SK-N-SH (cell line): ENCODE measurements around the gene MYO10. TPM values are rescaled to one million over a fixed set of nuclear protein-coding genes. Genes with fewer than 3 reads are reported as not detected.

Experiments
- CTCF ChIA-PET: fragments of 300-600, 350-600 bp; formaldehyde crosslinking; extraction: SDS; loops from one replicate; lab custom pipeline; 2021; lab: Yijun Ruan, JAX
- POLR2A ChIA-PET: fragments of 350-600 bp; sonication (Branson Sonifier 250); formaldehyde crosslinking; extraction: SDS; loops from one replicate; lab custom pipeline; 2020; ENCODE audit warnings: antibody characterized with exemption, inconsistent platforms; lab: Yijun Ruan, JAX
- DNase-seq: peaks from one replicate; pipeline ENCODE4 v3.0.0; 2012
- H2AFZ ChIP-seq: fragments of 200-600 bp; sonication (generic); 2 replicates; pipeline ENCODE4 v1.8.1; 2016; ENCODE audit warnings: antibody characterized with exemption, mild to moderate bottlenecking, low read depth
- H3F3A ChIP-seq: fragments of 200-600 bp; sonication (generic); replicated peaks from 2 replicates; pipeline ENCODE3; 2016; ENCODE audit warnings: antibody characterized with exemption, mild to moderate bottlenecking; ENCODE audit not compliant: insufficient read depth
- H3K27ac ChIP-seq, 2 experiments: fragments of 200-500 bp in 1 of 2; fragments of 200-600 bp in 1 of 2; sonication (Bioruptor generic) in 1 of 2; sonication (generic), shearing (Covaris generic) in 1 of 2; 2 replicates each; pipeline versions ENCODE4 v1.5.1 to v1.6.1; 2014 to 2016; ENCODE audit warnings: low read depth in 2 of 2, inconsistent platforms in 1 of 2, low read length in 1 of 2, mild to moderate bottlenecking in 1 of 2, mixed read lengths in 1 of 2
- H3K27me3 ChIP-seq: fragments of 200-600 bp; sonication (generic), shearing (Covaris generic); 2 replicates; pipeline ENCODE4 v1.6.1; 2016; ENCODE audit warnings: mixed run types; ENCODE audit not compliant: insufficient read depth
- H3K36me3 ChIP-seq, 2 experiments: fragments of 200-500 bp in 1 of 2; fragments of 200-600 bp in 1 of 2; sonication (Bioruptor generic) in 1 of 2; sonication (generic) in 1 of 2; replicated peaks in 1 of 2; 2 replicates each; pipeline versions ENCODE3 to v1.5.1; 2014 to 2016; ENCODE audit warnings: low read length in 1 of 2, mild to moderate bottlenecking in 1 of 2; ENCODE audit not compliant: insufficient read depth in 2 of 2, control insufficient read depth in 1 of 2
- H3K4me1 ChIP-seq, 2 experiments: fragments of 200-500 bp in 1 of 2; fragments of 200-600 bp in 1 of 2; sonication (Bioruptor generic) in 1 of 2; sonication (generic), shearing (Covaris generic) in 1 of 2; 2 replicates each; pipeline versions ENCODE4 v1.5.1 to v1.6.1; 2014 to 2016; ENCODE audit warnings: low read depth in 1 of 2, low read length in 1 of 2, mixed run types in 1 of 2; ENCODE audit not compliant: insufficient read depth in 2 of 2, control insufficient read depth in 1 of 2
- H3K4me2 ChIP-seq: fragments of 200-600 bp; sonication (generic), shearing (Covaris generic); 2 replicates; pipeline ENCODE4 v1.6.1; 2017; ENCODE audit warnings: mixed run types
- H3K4me3 ChIP-seq, 2 experiments: fragments of 200-500 bp in 1 of 2; fragments of 200-600 bp in 1 of 2; sonication (Bioruptor generic) in 1 of 2; sonication (generic), shearing (Covaris generic) in 1 of 2; 2 replicates each; pipeline versions ENCODE4 v1.5.1 to v1.8.1; 2014 to 2016; ENCODE audit warnings: low read depth in 2 of 2, inconsistent platforms in 1 of 2, low read length in 1 of 2, mild to moderate bottlenecking in 1 of 2, mixed read lengths in 1 of 2, moderate library complexity in 1 of 2
- H3K79me2 ChIP-seq: fragments of 200-600 bp; sonication (generic); 2 replicates; pipeline ENCODE4 v1.8.1; 2017; ENCODE audit warnings: mild to moderate bottlenecking; ENCODE audit not compliant: insufficient read depth
- H3K9ac ChIP-seq: fragments of 200-600 bp; sonication (generic); 2 replicates; pipeline ENCODE4 v1.6.1; 2017; ENCODE audit warnings: mixed run types
- H3K9me2 ChIP-seq: fragments of 200-600 bp; sonication (generic); 2 replicates; pipeline ENCODE4 v1.6.1; 2017; ENCODE audit warnings: mixed run types
- H3K9me3 ChIP-seq: fragments of 200-600 bp; sonication (generic); 2 replicates; pipeline ENCODE4 v1.6.1; 2017; ENCODE audit warnings: mixed run types, mild to moderate bottlenecking, moderate library complexity
- H4K20me1 ChIP-seq: fragments of 200-600 bp; sonication (generic); 2 replicates; pipeline ENCODE4 v1.6.1; 2017; ENCODE audit warnings: mild to moderate bottlenecking, mixed run types; ENCODE audit not compliant: insufficient read depth
- CTCF ChIP-seq: fragments of 200-600 bp; sonication (generic); IDR thresholded peaks from 2 replicates; pipeline ENCODE4 v1.6.1; 2017; ENCODE audit warnings: antibody characterized with exemption, mild to moderate bottlenecking, moderate library complexity
- ELF1 ChIP-seq: IDR thresholded peaks from 2 replicates; pipeline ENCODE4 v1.4.0; 2012
- EP300 ChIP-seq, 2 experiments: IDR thresholded peaks; 2 replicates each; pipeline versions ENCODE4 v1.4.0 to v1.6.1; 2012; ENCODE audit warnings: borderline replicate concordance in 1 of 2, low read depth in 1 of 2, low read length in 1 of 2
- EZH2phosphoT487 ChIP-seq: fragments of 200-600 bp; sonication (generic); IDR thresholded peaks from 2 replicates; pipeline ENCODE4 v1.6.1; 2017; ENCODE audit warnings: low read depth, mixed run types, mild to moderate bottlenecking, antibody characterized with exemption, moderate library complexity, borderline replicate concordance
- FOSL2 ChIP-seq: IDR thresholded peaks from 2 replicates; pipeline ENCODE4 v1.4.0; 2012; ENCODE audit warnings: low read depth, mild to moderate bottlenecking, moderate library complexity, borderline replicate concordance
- FOXJ3 ChIP-seq: sonication (generic); formaldehyde crosslinking; IDR thresholded peaks from 2 replicates; pipeline ENCODE4 v1.5.1; 2020; ENCODE audit warnings: mild to moderate bottlenecking, missing genetic modification reagents
- GABPA ChIP-seq: IDR thresholded peaks from 2 replicates; pipeline ENCODE4 v1.4.0; 2012; ENCODE audit warnings: low read depth, mild to moderate bottlenecking
- GATA2 ChIP-seq: sonication (generic); formaldehyde crosslinking; IDR thresholded peaks from 2 replicates; pipeline ENCODE4 v1.5.0; 2020; ENCODE audit warnings: mild to moderate bottlenecking, missing genetic modification reagents
- IRF3 ChIP-seq: fragments of 150-350 bp; IDR thresholded peaks from 2 replicates; pipeline ENCODE4 v1.6.1; 2016; ENCODE audit warnings: mild to moderate bottlenecking, low read depth, low read length
- MEF2A ChIP-seq: IDR thresholded peaks from 2 replicates; pipeline ENCODE4 v1.4.0; 2012; ENCODE audit warnings: low read depth, borderline replicate concordance
- NFIC ChIP-seq: IDR thresholded peaks from 2 replicates; pipeline ENCODE4 v1.4.0; 2012; ENCODE audit warnings: borderline replicate concordance
- NRF1 ChIP-seq: IDR thresholded peaks from 2 replicates; pipeline ENCODE4 v1.6.1; 2012; ENCODE audit warnings: low read depth, mild to moderate bottlenecking, low read length
- PBX3 ChIP-seq: IDR thresholded peaks from 2 replicates; pipeline ENCODE4; 2012
- POLR2AphosphoS5 ChIP-seq: IDR thresholded peaks from 2 replicates; pipeline ENCODE4 v1.6.1; 2012; ENCODE audit warnings: low read depth, low read length
- RCOR1 ChIP-seq: fragments of 150-350 bp; IDR thresholded peaks from 2 replicates; pipeline ENCODE4 v1.6.1; 2017; ENCODE audit warnings: antibody characterized with exemption, low read length
- REST ChIP-seq: IDR thresholded peaks from 2 replicates; pipeline ENCODE4 v1.6.1; 2012; ENCODE audit warnings: mild to moderate bottlenecking, low read depth, low read length, moderate library complexity
- RFX5 ChIP-seq: IDR thresholded peaks from 2 replicates; pipeline ENCODE4 v1.6.1; 2012; ENCODE audit warnings: mild to moderate bottlenecking, improper control_type of control experiment, low read length
- RXRA ChIP-seq: IDR thresholded peaks from 2 replicates; pipeline ENCODE4 v1.4.0; 2012; ENCODE audit warnings: low read depth, mild to moderate bottlenecking, borderline replicate concordance
- SMC3 ChIP-seq: IDR thresholded peaks from 2 replicates; pipeline ENCODE4 v1.6.1; 2012; ENCODE audit warnings: low read depth, low read length, improper control_type of control experiment
- TAF1 ChIP-seq: IDR thresholded peaks from 2 replicates; pipeline ENCODE4 v1.6.1; 2012; ENCODE audit warnings: low read depth, mild to moderate bottlenecking, low read length, moderate library complexity, borderline replicate concordance
- TCF12 ChIP-seq: IDR thresholded peaks from 2 replicates; pipeline ENCODE4 v1.4.0; 2012
- TEAD4 ChIP-seq: IDR thresholded peaks from 2 replicates; pipeline ENCODE4 v1.4.0; 2012; ENCODE audit warnings: mild to moderate bottlenecking, borderline replicate concordance; ENCODE audit not compliant: insufficient read depth
- YY1 ChIP-seq: IDR thresholded peaks from 2 replicates; pipeline ENCODE4 v1.4.0; 2012; ENCODE audit warnings: low read depth, mild to moderate bottlenecking
- WGBS: methylation state at CpG from one replicate; pipeline ENCODE4 v1.1.6; 2017; ENCODE audit warnings: low lambda C conversion rate; 5-methylcytosine and 5-hydroxymethylcytosine counted together
- polyA plus RNA-seq, 3 experiments: library from polyadenylated mRNA; depleted of rRNA; stranded (reverse); fragments of >200 nt; gene quantifications; 2 replicates each; pipeline ENCODE4 v1.2.3, GENCODE V29; 2012

The MYO10 gene
- polyA plus RNA-seq, 1 of the 3 experiments (the other 2 are of a cell fraction) = 8.1 TPM

GRCh38 chr5:16666883-16667398 is 269.1 kb downstream of the MYO10 start (continued):
- TF ChIP-seq RFX5 = no peak
- TF ChIP-seq TCF12 = no peak
- no peak for TF ChIP-seq YY1
- TF ChIP-seq EP300 (IDR thresholded peaks at IDR 0.05; ENCODE audit: borderline replicate concordance in 1 of 2, low read depth in 1 of 2, low read length in 1 of 2) = peak in 1 of 2 experiments; percentile 38; a peak in 1 of 4 replicates
- TF ChIP-seq NRF1 = no peak
- no peak for TF ChIP-seq TEAD4
- TF ChIP-seq POLR2AphosphoS5 = no peak
- TF ChIP-seq NFIC = no peak
- TF ChIP-seq ELF1 = no peak
- no peak for TF ChIP-seq GATA2 (CRISPR knock-in tag)
- TF ChIP-seq MEF2A = no peak
- TF ChIP-seq EZH2phosphoT487 = no peak
- no peak for TF ChIP-seq GABPA

- Histone ChIP-seq H3K79me2 (peaks cover 3% of the 10 kb centered on the region; the same call in 1 of the 2 replicates), H3K27ac (0 out of 4 replicates have a peak overlapping the region, but pooled peaks of 1 of the 2 experiments have one; percentile 18), H3K4me3 (no peak overlapping the region), H3K9me2 (no peaks in the 10 kb centered on the region), H3K9ac (no peak overlapping the region), H3F3A (peaks cover 17% of the 10 kb centered on the region), H3K9me3 (no peaks in the 10 kb centered on the region), H3K4me1 (peaks cover 0 to 21% of the 10 kb centered on the region in 2 experiments; a peak in 2 of 4 replicates), H3K36me3 (peaks cover 19 to 60% of the 10 kb centered on the region in 2 experiments), H2AFZ (no peak overlapping the region), H3K4me2 (no peak overlapping the region), H4K20me1 (peaks cover 41% of the 10 kb centered on the region), H3K27me3 (no peaks in the 10 kb centered on the region)
- DNase-seq = no peak
- 93% methylated on average over 10 of the region's 19 CpGs for WGBS
- ChIA-PET CTCF (interaction anchor here (0.7 to 7.8 kb wide), 43 partner anchors 9 to 537 kb away, joined by 3 to 74 read pairs (median 4); no protein-coding TSS in a partner anchor), POLR2A (interaction anchor here (0.9 kb wide), 1 partner anchor 177 kb away, joined by 3 read pairs; no protein-coding TSS in a partner anchor)
- TF ChIP-seq TEAD4 (no peak), TCF12 (no peak), CTCF (no peak), TAF1 (no peak), RXRA (no peak), YY1 (no peak), FOXJ3 (CRISPR knock-in tag) (no peak), PBX3 (no peak), FOSL2 (no peak), EZH2phosphoT487 (no peak), ELF1 (no peak), REST (no peak), IRF3 (no peak), RCOR1 (no peak), GATA2 (CRISPR knock-in tag) (no peak), MEF2A (no peak), SMC3 (no peak)
Measured at GRCh38 chr5:16666130-16666882, 269.8 kb downstream of the MYO10 start.
